GM19324 (cell line): ENCODE data around the gene TMTC3.
"Not testable (repeated sequence)": the region's sequence is repeated elsewhere in the genome, so short reads cannot be mapped to it uniquely, and the experiment has no call there.

Experiments used
- ATAC-seq: cut with Tn5 transposase; IDR thresholded peaks from one replicate; pipeline ENCODE4 v1.9.1; 2021; ENCODE audit warnings: mild to moderate bottlenecking, moderate library complexity; ENCODE audit not compliant: unreplicated experiment, low FRiP score

Gene TMTC3

GRCh38 chr12:88163371-88163770 is 21.3 kb downstream of the TMTC3 start:
- no peak for ATAC-seq

GRCh38 chr12:88166179-88166578 is 24.1 kb downstream of the TMTC3 start:
- ATAC-seq = no peak

GRCh38 chr12:88167384-88167783 is 25.3 kb downstream of the TMTC3 start:
- no peak for ATAC-seq

- ATAC-seq = no peak
Measured at GRCh38 chr12:88172844-88173407, 30.8 kb downstream of the TMTC3 start.

- no peak for ATAC-seq
Measured at GRCh38 chr12:88175544-88175943, 33.4 kb downstream of the TMTC3 start.

- ATAC-seq = no peak
Measured at GRCh38 chr12:88179436-88180014, 37.4 kb downstream of the TMTC3 start.

- ATAC-seq = no peak
Measured at GRCh38 chr12:88181881-88182280, 39.8 kb downstream of the TMTC3 start.

- no peak for ATAC-seq
Measured at GRCh38 chr12:88182416-88182815, 40.3 kb downstream of the TMTC3 start.

GRCh38 chr12:88184196-88184595 is 42.1 kb downstream of the TMTC3 start:
- no peak for ATAC-seq

GRCh38 chr12:88185279-88185678 is 43.2 kb downstream of the TMTC3 start:
- no peak for ATAC-seq

GRCh38 chr12:88185988-88186387 is 43.9 kb downstream of the TMTC3 start:
- ATAC-seq = no peak

GRCh38 chr12:88187571-88187970 is 45.5 kb downstream of the TMTC3 start:
- ATAC-seq = no peak

GRCh38 chr12:88188180-88188579 is 46.1 kb downstream of the TMTC3 start:
- no peak for ATAC-seq

GRCh38 chr12:88192426-88192825 is 50.3 kb downstream of the TMTC3 start:
- ATAC-seq = no peak

- no peak for ATAC-seq
Measured at GRCh38 chr12:88194868-88195267, 52.8 kb downstream of the TMTC3 start.

GRCh38 chr12:88200029-88200428 is 57.9 kb downstream of the TMTC3 start:
- no peak for ATAC-seq

- ATAC-seq = no peak
Measured at GRCh38 chr12:88202500-88202899, 60.4 kb downstream of the TMTC3 start.

- ATAC-seq = no peak
Measured at GRCh38 chr12:88206601-88207000, 64.5 kb downstream of the TMTC3 start.

GRCh38 chr12:88207921-88208620 is 66.0 kb downstream of the TMTC3 start:
- ATAC-seq = no peak

GRCh38 chr12:88208661-88209060 is 66.6 kb downstream of the TMTC3 start:
- no peak for ATAC-seq

GRCh38 chr12:88210311-88210710 is 68.2 kb downstream of the TMTC3 start:
- ATAC-seq = not testable (repeated sequence)

- ATAC-seq = no peak
Measured at GRCh38 chr12:88218293-88218692, 76.2 kb downstream of the TMTC3 start.
